Ectodermal cell (in vitro differentiated cells): Measurements from ENCODE around the gene USPL1. TPM values are rescaled to one million over a fixed set of nuclear protein-coding genes. Genes with fewer than 3 reads are reported as not detected.

ENCODE experiments used
- H3K27ac ChIP-seq: 2 replicates; pipeline ENCODE4 v1.7.0; 2013; ENCODE audit warnings: mild to moderate bottlenecking, low read depth, low read length; ENCODE audit not compliant: insufficient read depth, poor library complexity, severe bottlenecking
- H3K27me3 ChIP-seq: 2 replicates; pipeline ENCODE4 v1.7.0; 2013; ENCODE audit warnings: mild to moderate bottlenecking, low read length; ENCODE audit not compliant: insufficient read depth, control insufficient read depth, poor library complexity, severe bottlenecking
- H3K36me3 ChIP-seq: one replicate; pipeline ENCODE4 v1.7.0; 2013; ENCODE audit warnings: low read length; ENCODE audit not compliant: control insufficient read depth, insufficient read depth
- H3K4me1 ChIP-seq: one replicate; pipeline ENCODE4 v1.7.0; 2013; ENCODE audit warnings: low read length; ENCODE audit not compliant: control insufficient read depth, insufficient read depth
- H3K4me3 ChIP-seq: 2 replicates; pipeline ENCODE4 v1.7.0; 2013; ENCODE audit warnings: low read depth, low read length, control low read depth; ENCODE audit not compliant: insufficient read depth
- H3K9me3 ChIP-seq: 2 replicates; pipeline ENCODE4 v1.7.0; 2013; ENCODE audit warnings: mild to moderate bottlenecking, low read length, moderate library complexity; ENCODE audit not compliant: control insufficient read depth
- WGBS, 2 experiments: methylation state at CpG; one replicate each; pipeline ENCODE4 v1.1.7; 2013; ENCODE audit warnings: missing lambda C conversion rate in 2 of 2; 5-methylcytosine and 5-hydroxymethylcytosine counted together
- polyA plus RNA-seq, 4 experiments: library from polyadenylated mRNA; stranded (reverse); fragments of 50-300 nt; gene quantifications; one replicate each; pipeline ENCODE4 v1.2.3, GENCODE V29; 2013

USPL1 gene
- 26.0 TPM for polyA plus RNA-seq (2013, experiment 1 of 4)
- 27.8 TPM for polyA plus RNA-seq (2013, experiment 2 of 4)
- 22.3 TPM for polyA plus RNA-seq (2013, experiment 3 of 4)
- polyA plus RNA-seq (2013, experiment 4 of 4): 26.2 TPM

- no peaks in the 10 kb centered on the region for H3K27me3 ChIP-seq
- peaks cover 3% of the 10 kb centered on the region for H3K36me3 ChIP-seq
- H3K27ac ChIP-seq: peak within 1 kb of the TSS; percentile 100
- WGBS, 2 experiments: 0% methylated on average over 78 of the region's 78 CpGs
- H3K4me1 ChIP-seq: peaks cover 14% of the 10 kb centered on the region
- H3K9me3 ChIP-seq: no peaks in the 10 kb centered on the region
- peak within 1 kb of the TSS; percentile 91 for H3K4me3 ChIP-seq
Measured at GRCh38 chr13:30617315-30618185, at the start of gene USPL1. TSS of gene USPL1 (plus strand) at chr13:30617920. CDS start at chr13:30621141, 3,221 bp downstream.

- 71 to 72% methylated on average over 7 of the region's 8 CpGs for WGBS, 2 experiments
- no peak overlapping the region for H3K4me3 ChIP-seq
- no peaks in the 10 kb centered on the region for H3K27me3 ChIP-seq
- H3K36me3 ChIP-seq: no peaks in the 10 kb centered on the region
- no peaks in the 10 kb centered on the region for H3K4me1 ChIP-seq
- H3K9me3 ChIP-seq: no peaks in the 10 kb centered on the region
- H3K27ac ChIP-seq: no peak overlapping the region
Measured at GRCh38 chr13:30569901-30570576, 47.7 kb upstream of the USPL1 start.

- no peaks in the 10 kb centered on the region for H3K36me3 ChIP-seq
- H3K27me3 ChIP-seq: no peaks in the 10 kb centered on the region
- no peak overlapping the region for H3K27ac ChIP-seq
- no peaks in the 10 kb centered on the region for H3K9me3 ChIP-seq
- no peak overlapping the region for H3K4me3 ChIP-seq
- no peaks in the 10 kb centered on the region for H3K4me1 ChIP-seq
Measured at GRCh38 chr13:30570691-30571090, 47.0 kb upstream of the USPL1 start.

GRCh38 chr13:30572859-30573275 lies 44.9 kb upstream of the USPL1 start:
- H3K36me3 ChIP-seq: no peaks in the 10 kb centered on the region
- WGBS, 2 experiments: 56% methylated on average over 1 of the region's 1 CpG; no CpG with 5 or more reads in 1 of the 2 experiments
- no peak overlapping the region for H3K4me3 ChIP-seq

GRCh38 chr13:30576528-30576927 lies 41.2 kb upstream of the USPL1 start:
- Histone ChIP-seq H3K9me3 (no peaks in the 10 kb centered on the region), H3K4me1 (no peaks in the 10 kb centered on the region), H3K27me3 (no peaks in the 10 kb centered on the region), H3K4me3 (no peak overlapping the region), H3K36me3 (no peaks in the 10 kb centered on the region), H3K27ac (no peak overlapping the region)
- WGBS, 2 experiments: 89 to 90% methylated on average over 7 of the region's 7 CpGs

More at GRCh38 chr13:30572859-30573275, 44.9 kb upstream of the USPL1 start:
- Histone ChIP-seq H3K4me1 (no peaks in the 10 kb centered on the region), H3K9me3 (no peaks in the 10 kb centered on the region), H3K27me3 (no peaks in the 10 kb centered on the region), H3K27ac (no peak overlapping the region)

GRCh38 chr13:30577401-30577852 lies 40.3 kb upstream of the USPL1 start:
- no peaks in the 10 kb centered on the region for H3K9me3 ChIP-seq
- H3K4me1 ChIP-seq: no peaks in the 10 kb centered on the region
- H3K4me3 ChIP-seq: no peak overlapping the region
- no peaks in the 10 kb centered on the region for H3K27me3 ChIP-seq
- H3K27ac ChIP-seq: no peak overlapping the region
- WGBS, 2 experiments: 92% methylated on average over 6 of the region's 6 CpGs
- H3K36me3 ChIP-seq: no peaks in the 10 kb centered on the region

GRCh38 chr13:30580852-30581502 lies 36.7 kb upstream of the USPL1 start:
- Histone ChIP-seq H3K27ac (no peak overlapping the region), H3K4me3 (no peak overlapping the region), H3K4me1 (no peaks in the 10 kb centered on the region), H3K9me3 (no peaks in the 10 kb centered on the region), H3K27me3 (no peaks in the 10 kb centered on the region), H3K36me3 (no peaks in the 10 kb centered on the region)
- 87 to 94% methylated on average over 3 of the region's 3 CpGs for WGBS, 2 experiments

GRCh38 chr13:30581582-30581981 lies 36.1 kb upstream of the USPL1 start:
- H3K27ac ChIP-seq: no peak overlapping the region
- H3K4me1 ChIP-seq: no peaks in the 10 kb centered on the region
- WGBS, 2 experiments: 14 to 22% methylated on average over 1 of the region's 1 CpG
- H3K9me3 ChIP-seq: no peaks in the 10 kb centered on the region
- no peaks in the 10 kb centered on the region for H3K27me3 ChIP-seq
- no peak overlapping the region for H3K4me3 ChIP-seq
- H3K36me3 ChIP-seq: no peaks in the 10 kb centered on the region

GRCh38 chr13:30584051-30584731 lies 33.5 kb upstream of the USPL1 start:
- H3K4me1 ChIP-seq: no peaks in the 10 kb centered on the region
- H3K36me3 ChIP-seq: no peaks in the 10 kb centered on the region
- no peaks in the 10 kb centered on the region for H3K9me3 ChIP-seq
- 98% methylated on average over 1 of the region's 1 CpG for whole genome bisulfite sequencing, 2 experiments
- H3K27me3 ChIP-seq: no peaks in the 10 kb centered on the region
- H3K27ac ChIP-seq: no peak overlapping the region
- no peak overlapping the region for H3K4me3 ChIP-seq
